Endothelial cell of umbilical vein (primary cell): Measurements from ENCODE around the gene SH2D6. TPM values are rescaled to one million over a fixed set of nuclear protein-coding genes. Genes with fewer than 3 reads are reported as not detected.

ENCODE experiments used
- BruUV-seq: library from RNA; stranded (reverse); fragments of 400-500 nt; replicated peaks from 2 replicates; lab custom pipeline; 2021; lab: Mats Ljungman, UMichigan
- CTCF ChIA-PET: fragments of 300-600, 350-600 bp; sonication (Branson Sonifier 250); formaldehyde crosslinking; loops from one replicate; lab custom pipeline; 2021; ENCODE audit warnings: antibody characterized with exemption, inconsistent platforms; lab: Charles Lee
- POLR2A ChIA-PET: fragments of 300-600, 350-600 bp; sonication (Branson Sonifier 250); formaldehyde crosslinking; loops from one replicate; lab custom pipeline; 2021; ENCODE audit warnings: antibody characterized with exemption, inconsistent platforms; lab: Charles Lee
- DNase-seq: peaks from one replicate; pipeline ENCODE4 v3.0.0-alpha.2; 2011; ENCODE audit warnings: low read depth, low spot score
- FAIRE-seq: peaks from 2 replicates; lab custom pipeline; 2011; peaks lifted over from hg19 to GRCh38; lab: Jason Lieb, UNC
- H2AFZ ChIP-seq: 2 replicates; pipeline ENCODE4 v1.6.0; 2012; ENCODE audit warnings: low read depth, low read length, control low read depth, inconsistent platforms
- H3K27ac ChIP-seq: 2 replicates; pipeline ENCODE4 v1.5.1; 2011; ENCODE audit warnings: low read depth, mild to moderate bottlenecking, control low read depth, low read length, moderate library complexity; ENCODE audit not compliant: insufficient read depth
- H3K27me3 ChIP-seq, 2 experiments: 2 replicates each; pipeline versions ENCODE4 v1.6.0 to v1.6.1; 2011; ENCODE audit warnings: low read length in 2 of 2, mixed read lengths in 1 of 2; ENCODE audit not compliant: control insufficient read depth in 2 of 2, insufficient read depth in 2 of 2
- H3K36me3 ChIP-seq, 2 experiments: 2 replicates in 1 of 2; 3 replicates in 1 of 2; pipeline ENCODE4 v1.5.1; 2011; ENCODE audit warnings: low read length in 2 of 2, mild to moderate bottlenecking in 1 of 2, moderate library complexity in 1 of 2; ENCODE audit not compliant: control insufficient read depth in 2 of 2, insufficient read depth in 2 of 2; ENCODE audit errors: extremely low read depth in 1 of 2
- H3K4me1 ChIP-seq: 3 replicates; pipeline ENCODE4 v1.5.1; 2011; ENCODE audit warnings: mild to moderate bottlenecking, low read length; ENCODE audit not compliant: control insufficient read depth, insufficient read depth; ENCODE audit errors: extremely low read depth
- H3K4me2 ChIP-seq: 2 replicates; pipeline ENCODE4 v1.6.1; 2011; ENCODE audit warnings: low read length, control low read depth, mixed read lengths; ENCODE audit not compliant: insufficient read depth
- H3K4me3 ChIP-seq, 3 experiments: fragments of 200-600 bp in 1 of 3; sonication (generic), shearing (Covaris generic) in 1 of 3; replicated peaks in 1 of 3; 2 replicates each; pipeline ENCODE4 v1.5.1; 2011 to 2016; ENCODE audit warnings: control low read depth in 3 of 3, low read length in 3 of 3, mild to moderate bottlenecking in 2 of 3, inconsistent platforms in 1 of 3, low read depth in 1 of 3, moderate library complexity in 1 of 3; ENCODE audit not compliant: insufficient read depth in 1 of 3
- H3K79me2 ChIP-seq: 2 replicates; pipeline ENCODE4 v1.6.0; 2012; ENCODE audit warnings: low read length, inconsistent platforms; ENCODE audit not compliant: control insufficient read depth, insufficient read depth
- H3K9ac ChIP-seq: replicated peaks from 2 replicates; pipeline ENCODE3; 2011; ENCODE audit warnings: low read length, control low read depth; ENCODE audit not compliant: insufficient read depth; ENCODE audit errors: extremely low read depth
- H3K9me1 ChIP-seq: replicated peaks from 3 replicates; pipeline ENCODE4 v1.6.0; 2011; ENCODE audit warnings: mild to moderate bottlenecking, low read length; ENCODE audit not compliant: control insufficient read depth, insufficient read depth; ENCODE audit errors: extremely low read depth
- H3K9me3 ChIP-seq: replicated peaks from 2 replicates; pipeline ENCODE4 v1.5.1; 2012; ENCODE audit warnings: low read length, inconsistent platforms; ENCODE audit not compliant: control insufficient read depth, insufficient read depth
- H4K20me1 ChIP-seq: replicated peaks from 2 replicates; pipeline ENCODE3; 2011; ENCODE audit warnings: mild to moderate bottlenecking, low read length; ENCODE audit not compliant: control insufficient read depth, insufficient read depth; ENCODE audit errors: extremely low read depth
- FOS ChIP-seq: IDR thresholded peaks from 2 replicates; pipeline ENCODE4 v1.6.1; 2011; ENCODE audit warnings: mild to moderate bottlenecking, low read length, moderate library complexity, borderline replicate concordance; ENCODE audit not compliant: insufficient read depth
- JUN ChIP-seq: IDR thresholded peaks from 2 replicates; pipeline ENCODE4 v1.6.1; 2011; ENCODE audit warnings: borderline replicate concordance, low read depth; ENCODE audit not compliant: insufficient read length, insufficient read depth
- dilution Hi-C: fragments of 300-500 bp; cut with MboI; formaldehyde crosslinking; loops from one replicate; pipeline ENCODE4 v1.15.0; 2019; ENCODE audit warnings: low sequenced_read_pairs; ENCODE audit not compliant: extremely low pct_ligation_motif_present
- intact Hi-C: fragments of 100-400 bp; cut with micrococcal nuclease; formaldehyde crosslinking; loops from one replicate; pipeline ENCODE4 v1.10.0; 2022
- polyA plus RNA-seq, 4 experiments: library from polyadenylated mRNA; depleted of rRNA in 3 of 4; stranded (reverse) in 3 of 4; unstranded in 1 of 4; fragments of >200 nt; gene quantifications; 2 replicates each; pipeline versions ENCODE4 v1.2.1 to v1.2.3, GENCODE V29; 2011 to 2012; ENCODE audit warnings: missing spikeins in 1 of 4
- small RNA-seq: library from RNA; depleted of rRNA; stranded (forward); fragments of <200 nt; gene quantifications from one replicate; pipeline ENCODE3, GENCODE V24; 2012; ENCODE audit warnings: low replicate concordance, low read depth; ENCODE audit not compliant: insufficient read depth, insufficient read length
- total RNA-seq: library from RNA; stranded (reverse); gene quantifications from 2 replicates; pipeline ENCODE4 v1.2.3, GENCODE V29; 2021

SH2D6 gene
- total and polyA plus RNA-seq, 2 donors (not counting 3 experiments of a cell fraction or from before 2014, with no cell fraction given): 0.53 TPM; not detected in 1

GRCh38 chr2:85485815-85486214 is 67.3 kb downstream of the SH2D6 start:
- POLR2A ChIA-PET: no interaction called here

More at GRCh38 chr2:85485815-85486214, 67.3 kb downstream of the SH2D6 start:
- no peak overlapping the region for H3K4me2 ChIP-seq
- no peak for DNase-seq
- H3K27ac ChIP-seq: no peak overlapping the region
- H3K9ac ChIP-seq: no peak overlapping the region
- H3K4me3 ChIP-seq: no peak overlapping the region
- no peaks in the 10 kb centered on the region for H3K27me3 ChIP-seq
- intact Hi-C loops: no loop called here
- TF ChIP-seq FOS: no peak
- no peak for TF ChIP-seq JUN
- no peaks in the 10 kb centered on the region for H3K4me1 ChIP-seq
- dilution Hi-C loops: no loop called here
- BruUV-seq: no TSS peak
- no peaks in the 10 kb centered on the region for H3K36me3 ChIP-seq
- no peaks in the 10 kb centered on the region for H3K9me1 ChIP-seq
- FAIRE-seq: peak; percentile 24
- no peaks in the 10 kb centered on the region for H3K79me2 ChIP-seq
- no peaks in the 10 kb centered on the region for H3K9me3 ChIP-seq
- CTCF ChIA-PET: no interaction called here
- no peaks in the 10 kb centered on the region for H4K20me1 ChIP-seq
- no peak overlapping the region for H2AFZ ChIP-seq

Small RNAs within 50 kb of the gene (small RNA-seq; reads per million reads assigned to genes)
- gene AC062037.2: not detected
- gene RF00019: not detected
- gene RN7SL251P: not detected

Other genes starting within 250 kb of the SH2D6 start
- gene TGOLN2, start 90.7 kb upstream of the SH2D6 start, total RNA-seq: 119 and 140 TPM in 2 replicates
- 98.2 and 112 TPM in 2 replicates for gene TGOLN2, start 90.7 kb upstream of the SH2D6 start, polyA plus RNA-seq
- gene RETSAT, start 64.2 kb upstream of the SH2D6 start, total RNA-seq: 49.9 and 59.1 TPM in 2 replicates
- gene RETSAT, start 64.2 kb upstream of the SH2D6 start, polyA plus RNA-seq: 41.6 and 43.8 TPM in 2 replicates
- 12.3 and 18.5 TPM in 2 replicates for gene ELMOD3, start 63.9 kb upstream of the SH2D6 start, total RNA-seq
- 22.0 and 22.4 TPM in 2 replicates for gene ELMOD3, start 63.9 kb upstream of the SH2D6 start, polyA plus RNA-seq
- 103 and 115 TPM in 2 replicates for gene CAPG, start 8.3 kb upstream of the SH2D6 start, total RNA-seq
- gene CAPG, start 8.3 kb upstream of the SH2D6 start, polyA plus RNA-seq: 104 and 107 TPM in 2 replicates
- gene MAT2A, start 120.5 kb downstream of the SH2D6 start, total RNA-seq: 236 and 257 TPM in 2 replicates
- 151 and 172 TPM in 2 replicates for gene MAT2A, start 120.5 kb downstream of the SH2D6 start, polyA plus RNA-seq
- 44.5 and 48.0 TPM in 2 replicates for gene GGCX, start 142.8 kb downstream of the SH2D6 start, total RNA-seq
- 58.9 and 62.7 TPM in 2 replicates for gene GGCX, start 142.8 kb downstream of the SH2D6 start, polyA plus RNA-seq
- 35.8 and 39.0 TPM in 2 replicates for gene VAMP8, start 158.9 kb downstream of the SH2D6 start, total RNA-seq
- gene VAMP8, start 158.9 kb downstream of the SH2D6 start, polyA plus RNA-seq: 68.7 and 73.1 TPM in 2 replicates
- gene VAMP5, start 165.7 kb downstream of the SH2D6 start, total RNA-seq: 164 and 186 TPM in 2 replicates
- 624 and 648 TPM in 2 replicates for gene VAMP5, start 165.7 kb downstream of the SH2D6 start, polyA plus RNA-seq
- gene RNF181, start 177.0 kb downstream of the SH2D6 start, total RNA-seq: 133 and 142 TPM in 2 replicates
- gene RNF181, start 177.0 kb downstream of the SH2D6 start, polyA plus RNA-seq: 629 and 643 TPM in 2 replicates
- 14.6 and 17.7 TPM in 2 replicates for gene TMEM150A, start 184.0 kb downstream of the SH2D6 start, total RNA-seq
- gene TMEM150A, start 184.0 kb downstream of the SH2D6 start, polyA plus RNA-seq: 35.7 and 44.9 TPM in 2 replicates
- gene C2orf68, start 193.4 kb downstream of the SH2D6 start, total RNA-seq: 23.0 and 27.4 TPM in 2 replicates
- 17.4 and 20.9 TPM in 2 replicates for gene C2orf68, start 193.4 kb downstream of the SH2D6 start, polyA plus RNA-seq
- 58.3 and 64.5 TPM in 2 replicates for gene USP39, start 197.5 kb downstream of the SH2D6 start, total RNA-seq
- gene USP39, start 197.5 kb downstream of the SH2D6 start, polyA plus RNA-seq: 57.8 TPM in 2 replicates
- not detected in 2 replicates for gene SFTPB, start 249.5 kb downstream of the SH2D6 start, total RNA-seq
- gene SFTPB, start 249.5 kb downstream of the SH2D6 start, polyA plus RNA-seq: not detected in 2 replicates